ENCODE results near the gene WWOX. TPM values are rescaled to one million over a fixed set of nuclear protein-coding genes. Genes with fewer than 3 reads are reported as not detected.

Gene WWOX
- total RNA-seq, 4 donors from 2014 or later = 76.8 to 102 (median 83.6) TPM

- no peaks in the 10 kb centered on the region for H3K27me3 ChIP-seq
- no peak overlapping the region for H3K27ac ChIP-seq
- 89 to 94% methylated on average over 7 of the region's 7 CpGs for WGBS, 2 donors
- H3K36me3 ChIP-seq = no peaks in the 10 kb centered on the region
- no peak for TF ChIP-seq POLR2A (IDR thresholded peaks at IDR 0.05)
- TF ChIP-seq, protein P1, sequence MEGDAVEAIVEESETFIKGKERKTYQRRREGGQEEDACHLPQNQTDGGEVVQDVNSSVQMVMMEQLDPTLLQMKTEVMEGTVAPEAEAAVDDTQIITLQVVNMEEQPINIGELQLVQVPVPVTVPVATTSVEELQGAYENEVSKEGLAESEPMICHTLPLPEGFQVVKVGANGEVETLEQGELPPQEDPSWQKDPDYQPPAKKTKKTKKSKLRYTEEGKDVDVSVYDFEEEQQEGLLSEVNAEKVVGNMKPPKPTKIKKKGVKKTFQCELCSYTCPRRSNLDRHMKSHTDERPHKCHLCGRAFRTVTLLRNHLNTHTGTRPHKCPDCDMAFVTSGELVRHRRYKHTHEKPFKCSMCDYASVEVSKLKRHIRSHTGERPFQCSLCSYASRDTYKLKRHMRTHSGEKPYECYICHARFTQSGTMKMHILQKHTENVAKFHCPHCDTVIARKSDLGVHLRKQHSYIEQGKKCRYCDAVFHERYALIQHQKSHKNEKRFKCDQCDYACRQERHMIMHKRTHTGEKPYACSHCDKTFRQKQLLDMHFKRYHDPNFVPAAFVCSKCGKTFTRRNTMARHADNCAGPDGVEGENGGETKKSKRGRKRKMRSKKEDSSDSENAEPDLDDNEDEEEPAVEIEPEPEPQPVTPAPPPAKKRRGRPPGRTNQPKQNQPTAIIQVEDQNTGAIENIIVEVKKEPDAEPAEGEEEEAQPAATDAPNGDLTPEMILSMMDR (IDR thresholded peaks at IDR 0.05) = no peak
- DNase-seq (ENCODE audit: low spot score in 2 of 2) = no peak
- no peaks in the 10 kb centered on the region for H3K4me1 ChIP-seq
- H3K9me3 ChIP-seq = no peaks in the 10 kb centered on the region
- H3K4me3 ChIP-seq = no peak overlapping the region
These were observed 100.6 kb downstream of the WWOX start for GRCh38 chr16:78200023-78200389.

DNA sequence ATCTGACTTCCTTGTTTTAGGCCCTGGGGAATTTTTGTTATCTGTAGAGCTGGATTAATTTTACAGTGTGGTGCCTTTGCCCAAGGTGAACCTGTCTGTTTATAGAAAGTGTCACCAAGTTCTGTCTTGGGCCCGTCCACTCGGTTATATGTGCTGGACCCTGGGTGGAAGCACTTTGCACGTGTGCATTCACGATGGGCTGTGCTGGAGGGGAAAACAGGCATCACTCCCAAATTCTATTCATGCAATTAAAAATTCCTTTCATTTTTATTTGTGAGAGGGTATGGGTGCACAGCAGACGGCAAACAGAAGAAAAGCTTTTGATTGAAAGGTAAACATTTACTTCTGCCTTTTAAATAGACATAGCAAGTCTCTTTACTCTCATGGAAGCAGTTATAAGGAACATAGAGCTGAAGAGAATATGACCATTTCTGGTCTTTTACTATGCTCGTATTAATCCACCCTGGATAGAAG lies 101.2 kb downstream of the WWOX start:
- Histone ChIP-seq H3K4me1 (no peaks in the 10 kb centered on the region), H3K9me3 (no peaks in the 10 kb centered on the region), H3K36me3 (no peaks in the 10 kb centered on the region), H3K27me3 (no peaks in the 10 kb centered on the region), H3K27ac (no peak overlapping the region), H3K4me3 (no peak overlapping the region)
- WGBS, 2 donors = 82 to 86% methylated on average over 6 of the region's 6 CpGs
- TF ChIP-seq POLR2A (IDR thresholded peaks at IDR 0.05) (no peak), EP300 (IDR thresholded peaks at IDR 0.05) (no peak)
- TF ChIP-seq, protein P1 (IDR thresholded peaks at IDR 0.05) = no peak
- no peak for DNase-seq (ENCODE audit: low spot score in 2 of 2)

GRCh38 chr16:78205506-78205905 lies 106.1 kb downstream of the WWOX start:
- Histone ChIP-seq H3K4me3 (no peak overlapping the region), H3K9me3 (no peaks in the 10 kb centered on the region), H3K36me3 (no peaks in the 10 kb centered on the region), H3K4me1 (no peaks in the 10 kb centered on the region), H3K27me3 (no peaks in the 10 kb centered on the region), H3K27ac (no peak overlapping the region)
- TF ChIP-seq POLR2A (IDR thresholded peaks at IDR 0.05) = no peak
- TF ChIP-seq, protein P1 (IDR thresholded peaks at IDR 0.05) = no peak
- no peak for TF ChIP-seq EP300 (IDR thresholded peaks at IDR 0.05)
- no peak for DNase-seq (ENCODE audit: low spot score in 2 of 2)
- WGBS, 2 donors = 89% methylated on average over 3 of the region's 3 CpGs

GRCh38 chr16:78206623-78207223 lies 107.3 kb downstream of the WWOX start:
- WGBS, 2 donors = 88 to 93% methylated on average over 2 of the region's 2 CpGs
- Histone ChIP-seq H3K36me3 (no peaks in the 10 kb centered on the region), H3K4me3 (no peak overlapping the region), H3K4me1 (no peaks in the 10 kb centered on the region), H3K9me3 (no peaks in the 10 kb centered on the region), H3K27ac (no peak overlapping the region), H3K27me3 (no peaks in the 10 kb centered on the region)
- TF ChIP-seq, protein P1 (IDR thresholded peaks at IDR 0.05) = no peak
- TF ChIP-seq EP300 (IDR thresholded peaks at IDR 0.05) = no peak
- TF ChIP-seq POLR2A (IDR thresholded peaks at IDR 0.05) = no peak
- no peak for DNase-seq (ENCODE audit: low spot score in 2 of 2)

DNA sequence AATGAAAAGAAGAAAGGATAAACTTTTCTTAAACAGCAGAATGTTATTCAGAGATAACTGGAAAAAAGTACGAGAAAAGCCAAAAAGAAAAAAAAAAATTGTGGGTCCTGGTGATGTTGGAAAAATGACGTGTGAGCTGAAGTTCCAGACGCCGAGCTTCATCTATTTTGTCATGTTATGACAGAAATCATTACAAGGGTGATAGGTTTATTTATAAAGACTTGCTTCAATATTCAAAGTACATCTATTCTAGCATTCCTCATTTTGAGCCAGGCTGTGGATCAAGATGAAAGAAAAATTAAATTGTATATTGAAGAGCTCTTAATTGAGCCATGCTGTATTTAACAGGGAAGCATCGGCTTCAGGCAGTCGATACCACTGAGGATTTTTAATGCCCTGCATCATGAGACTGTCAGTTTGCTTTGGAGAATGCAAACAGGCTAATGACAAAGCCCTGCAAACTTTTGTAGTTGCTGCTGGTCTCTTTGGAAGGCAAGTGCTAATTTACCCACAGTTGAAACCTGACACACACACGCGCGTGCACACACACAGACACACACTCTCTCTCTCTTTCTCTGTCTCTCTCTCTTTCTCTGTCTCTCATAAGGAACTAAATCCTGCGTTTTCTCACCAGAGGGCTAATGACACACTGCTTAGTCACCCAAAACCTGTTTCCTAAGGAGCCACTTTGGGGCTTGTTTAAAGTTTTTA lies 110.7 kb downstream of the WWOX start:
- Histone ChIP-seq H3K36me3 (no peaks in the 10 kb centered on the region), H3K4me3 (no peak overlapping the region), H3K9me3 (no peaks in the 10 kb centered on the region), H3K4me1 (no peaks in the 10 kb centered on the region), H3K27ac (no peak overlapping the region), H3K27me3 (no peaks in the 10 kb centered on the region)
- no peak for DNase-seq (ENCODE audit: low spot score in 2 of 2)
- 78 to 84% methylated on average over 10 of the region's 10 CpGs for WGBS, 2 donors
- no peak for TF ChIP-seq POLR2A (IDR thresholded peaks at IDR 0.05)
- TF ChIP-seq EP300 (IDR thresholded peaks at IDR 0.05) = no peak
- TF ChIP-seq, protein P1 (IDR thresholded peaks at IDR 0.05) = no peak
